GM21515 (cell line): ENCODE results near the gene FLT3.
"Not testable (repeated sequence)": the region's sequence is repeated elsewhere in the genome, so short reads cannot be mapped to it uniquely, and the experiment has no call there.

Experiments used
- ATAC-seq: cut with Tn5 transposase; IDR thresholded peaks from one replicate; pipeline ENCODE4 v1.9.1; 2021; ENCODE audit not compliant: unreplicated experiment

Gene FLT3

GRCh38 chr13:28100150-28101121 lies at the start of gene FLT3:
Gene FLT3 (minus strand): TSS chr13:28100576. CDS start chr13:28100510, 66 bp downstream.
- ATAC-seq = peak; percentile 66

- ATAC-seq = no peak
Measured at GRCh38 chr13:28147495-28147894, 47.1 kb upstream of the FLT3 start.

- no peak for ATAC-seq
Measured at GRCh38 chr13:28145049-28145448, 44.7 kb upstream of the FLT3 start.

GRCh38 chr13:28141542-28141941 lies 41.2 kb upstream of the FLT3 start:
- ATAC-seq = not testable (repeated sequence)

GRCh38 chr13:28140433-28141125 lies 40.2 kb upstream of the FLT3 start:
- no peak for ATAC-seq

GRCh38 chr13:28138756-28139470 lies 38.5 kb upstream of the FLT3 start:
- ATAC-seq = peak; percentile 39

GRCh38 chr13:28138012-28138755 lies 37.8 kb upstream of the FLT3 start, which contains the start of gene PAN3:
Gene PAN3 (plus strand): TSS chr13:28138545. CDS start chr13:28138658, 113 bp downstream.
- peak; percentile 65 for ATAC-seq

GRCh38 chr13:28137596-28137995 lies 37.2 kb upstream of the FLT3 start:
- ATAC-seq = peak; percentile 9

GRCh38 chr13:28136916-28137315 lies 36.5 kb upstream of the FLT3 start:
- ATAC-seq = no peak

- no peak for ATAC-seq
Measured at GRCh38 chr13:28131646-28132045, 31.3 kb upstream of the FLT3 start.

- ATAC-seq = no peak
Measured at GRCh38 chr13:28129911-28130693, 29.7 kb upstream of the FLT3 start.

GRCh38 chr13:28128926-28129325 lies 28.6 kb upstream of the FLT3 start:
- no peak for ATAC-seq

GRCh38 chr13:28128030-28128429 lies 27.7 kb upstream of the FLT3 start:
- no peak for ATAC-seq

- ATAC-seq = no peak
Measured at GRCh38 chr13:28121224-28121623, 20.8 kb upstream of the FLT3 start.

GRCh38 chr13:28120317-28120716 lies 19.9 kb upstream of the FLT3 start:
- ATAC-seq = no peak

GRCh38 chr13:28117689-28118377 lies 17.5 kb upstream of the FLT3 start:
- no peak for ATAC-seq

GRCh38 chr13:28116736-28117135 lies 16.4 kb upstream of the FLT3 start:
- no peak for ATAC-seq

GRCh38 chr13:28110414-28110813 lies 10.0 kb upstream of the FLT3 start:
- no peak for ATAC-seq

- ATAC-seq = no peak
Measured at GRCh38 chr13:28106976-28107375, 6.6 kb upstream of the FLT3 start.
